ENCODE measurements around the gene ALCAM. TPM values are rescaled to one million over a fixed set of nuclear protein-coding genes. Genes with fewer than 3 reads are reported as not detected.
A peak's percentile ranks its signal among the peaks of the same experiment; 100 is the strongest.

Gene ALCAM
- total RNA-seq, 1 donor from 2014 or later, result 26.1 TPM

DNA sequence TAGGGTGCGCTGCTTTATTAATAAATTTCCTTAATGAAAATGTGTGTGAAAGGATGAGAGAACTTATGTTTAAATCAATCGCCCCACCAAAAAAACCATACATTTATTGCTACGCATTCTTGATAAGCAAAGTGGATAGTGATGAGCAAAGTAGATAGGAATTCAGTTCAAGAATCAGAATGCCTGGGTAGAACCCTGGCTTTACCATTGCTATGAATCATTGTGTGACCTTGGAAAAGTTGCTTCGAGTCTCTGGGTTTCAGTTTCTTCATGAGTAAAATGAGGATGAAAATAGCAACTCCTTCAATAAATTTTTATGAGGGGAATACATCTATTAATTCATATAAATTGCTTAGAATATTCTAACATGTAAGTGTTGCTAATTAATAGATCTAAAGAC lies 2.6 kb upstream of the ALCAM start:
- Histone ChIP-seq H3K27me3 (no peaks in the 10 kb centered on the region), H3K4me3 (no peak overlapping the region), H3K27ac (peak overlapping the region; percentile 11 to 91), H3K4me1 (peaks cover 0 to 31% of the 10 kb centered on the region in 2 donors), H3K9me3 (no peaks in the 10 kb centered on the region), H3K36me3 (no peaks in the 10 kb centered on the region)
- TF ChIP-seq, protein P1, sequence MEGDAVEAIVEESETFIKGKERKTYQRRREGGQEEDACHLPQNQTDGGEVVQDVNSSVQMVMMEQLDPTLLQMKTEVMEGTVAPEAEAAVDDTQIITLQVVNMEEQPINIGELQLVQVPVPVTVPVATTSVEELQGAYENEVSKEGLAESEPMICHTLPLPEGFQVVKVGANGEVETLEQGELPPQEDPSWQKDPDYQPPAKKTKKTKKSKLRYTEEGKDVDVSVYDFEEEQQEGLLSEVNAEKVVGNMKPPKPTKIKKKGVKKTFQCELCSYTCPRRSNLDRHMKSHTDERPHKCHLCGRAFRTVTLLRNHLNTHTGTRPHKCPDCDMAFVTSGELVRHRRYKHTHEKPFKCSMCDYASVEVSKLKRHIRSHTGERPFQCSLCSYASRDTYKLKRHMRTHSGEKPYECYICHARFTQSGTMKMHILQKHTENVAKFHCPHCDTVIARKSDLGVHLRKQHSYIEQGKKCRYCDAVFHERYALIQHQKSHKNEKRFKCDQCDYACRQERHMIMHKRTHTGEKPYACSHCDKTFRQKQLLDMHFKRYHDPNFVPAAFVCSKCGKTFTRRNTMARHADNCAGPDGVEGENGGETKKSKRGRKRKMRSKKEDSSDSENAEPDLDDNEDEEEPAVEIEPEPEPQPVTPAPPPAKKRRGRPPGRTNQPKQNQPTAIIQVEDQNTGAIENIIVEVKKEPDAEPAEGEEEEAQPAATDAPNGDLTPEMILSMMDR (IDR thresholded peaks at IDR 0.05), result no peak
- intact Hi-C loops (cut with DNase I), result loop anchor here (10.0 kb wide), 1 partner anchor 999 kb away; no protein-coding TSS in a partner anchor
- no peak for DNase-seq (ENCODE audit: low spot score in 2 of 2)

GRCh38 chr3:105365081-105365390 lies 1.7 kb upstream of the ALCAM start:
- DNase-seq (ENCODE audit: low spot score in 2 of 2), result no peak
- intact Hi-C loops (cut with DNase I), result loop anchor here (5.0 to 10.0 kb wide), 6 partner anchors 152 to 1242 kb away; partner anchors contain the start of gene CBLB
- H3K9me3 ChIP-seq, result no peaks in the 10 kb centered on the region
- peaks cover 0 to 26% of the 10 kb centered on the region in 2 donors for H3K4me1 ChIP-seq
- no peaks in the 10 kb centered on the region for H3K36me3 ChIP-seq
- H3K27ac ChIP-seq, result peak overlapping the region; percentile 91 to 96
- TF ChIP-seq, protein P1 (IDR thresholded peaks at IDR 0.05), result no peak
- H3K4me3 ChIP-seq, result peak overlapping the region; percentile 82 to 88
- H3K27me3 ChIP-seq, result no peaks in the 10 kb centered on the region

DNA sequence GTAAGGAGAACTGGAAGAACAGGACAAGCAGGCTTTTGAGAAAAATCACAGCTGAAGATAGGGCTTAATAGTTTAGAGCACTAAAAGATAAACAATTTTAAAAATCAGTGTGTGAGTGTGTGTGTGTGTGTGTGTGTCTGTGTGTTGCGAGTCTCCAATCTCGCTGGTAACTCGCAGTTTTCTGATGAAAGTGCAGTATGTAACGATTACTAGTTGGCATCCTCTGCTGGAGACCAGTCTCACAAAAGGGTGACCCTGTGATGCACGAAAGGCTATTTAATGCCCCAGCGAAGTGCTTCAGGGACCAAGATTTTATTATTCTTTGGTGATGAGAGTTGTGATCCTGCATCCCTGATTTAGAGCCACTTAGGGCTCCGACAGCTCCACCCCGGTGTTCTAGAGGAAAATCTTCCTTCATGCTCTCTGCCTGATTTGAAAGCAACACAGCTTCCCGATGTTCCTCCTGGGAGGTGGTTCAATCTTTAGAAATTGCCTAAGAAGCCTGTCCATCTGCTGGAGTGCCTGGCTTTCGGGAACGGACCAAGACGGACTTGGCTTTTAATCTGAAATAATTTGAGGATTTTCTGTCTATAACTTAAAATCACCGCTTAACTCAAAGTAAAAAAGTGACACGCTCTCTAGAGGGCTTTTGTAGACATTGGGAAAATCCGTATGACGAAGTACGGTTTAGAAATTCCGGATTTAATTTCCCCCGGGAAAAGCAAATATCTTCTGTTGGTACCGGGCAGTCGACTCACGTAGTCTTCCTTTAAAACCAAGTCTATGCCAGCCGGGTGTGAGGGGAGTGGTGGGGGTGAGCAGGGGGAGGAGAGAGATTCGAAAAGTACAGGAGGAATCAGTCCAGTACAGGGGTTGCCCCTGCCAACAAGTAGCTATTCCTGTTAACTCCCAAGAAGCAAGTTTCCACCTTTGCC lies 1.1 kb upstream of the ALCAM start:
- intact Hi-C loops (cut with DNase I), result loop anchor here (1.0 to 10.0 kb wide), 8 partner anchors 152 to 1242 kb away; partner anchors contain the start of gene CBLB
- H3K27me3 ChIP-seq, result no peaks in the 10 kb centered on the region
- TF ChIP-seq, protein P1 (IDR thresholded peaks at IDR 0.05), result no peak
- H3K4me1 ChIP-seq, result peaks cover 0 to 28% of the 10 kb centered on the region in 2 donors
- peak overlapping the region; percentile 91 to 96 for H3K27ac ChIP-seq
- no peaks in the 10 kb centered on the region for H3K9me3 ChIP-seq
- no peaks in the 10 kb centered on the region for H3K36me3 ChIP-seq
- DNase-seq (ENCODE audit: low spot score in 2 of 2), result peak in 1 of 2 donors; percentile 85
- peak overlapping the region; percentile 82 to 88 for H3K4me3 ChIP-seq

GRCh38 chr3:105367063-105367405 lies 325 bp downstream of the ALCAM start:
- H3K4me1 ChIP-seq, result peaks cover 0 to 23% of the 10 kb centered on the region in 2 donors
- intact Hi-C loops (cut with DNase I), result loop anchor here (1.0 to 10.0 kb wide), 7 partner anchors 150 to 1240 kb away; partner anchors contain the start of gene CBLB
- no peaks in the 10 kb centered on the region for H3K27me3 ChIP-seq
- TF ChIP-seq, protein P1 (IDR thresholded peaks at IDR 0.05), result no peak
- H3K36me3 ChIP-seq, result no peaks in the 10 kb centered on the region
- no peaks in the 10 kb centered on the region for H3K9me3 ChIP-seq
- peak overlapping the region; percentile 82 to 88 for H3K4me3 ChIP-seq
- DNase-seq (ENCODE audit: low spot score in 2 of 2), result peak in 1 of 2 donors; percentile 64
- H3K27ac ChIP-seq, result peak overlapping the region; percentile 91 to 96

GRCh38 chr3:105367406-105368213 lies 901 bp downstream of the ALCAM start:
- no peaks in the 10 kb centered on the region for H3K27me3 ChIP-seq
- intact Hi-C loops (cut with DNase I), result loop anchor here (1.0 to 10.0 kb wide), 8 partner anchors 150 to 1240 kb away; partner anchors contain the start of gene CBLB
- H3K4me3 ChIP-seq, result peak overlapping the region; percentile 82 to 88
- DNase-seq (ENCODE audit: low spot score in 2 of 2), result peak; percentile 29 to 85
- no peaks in the 10 kb centered on the region for H3K9me3 ChIP-seq
- H3K36me3 ChIP-seq, result no peaks in the 10 kb centered on the region
- peak overlapping the region; percentile 91 to 96 for H3K27ac ChIP-seq
- TF ChIP-seq, protein P1 (IDR thresholded peaks at IDR 0.05), result peak in 1 of 3 experiments; percentile 23
- peaks cover 0 to 21% of the 10 kb centered on the region in 2 donors for H3K4me1 ChIP-seq
